Mucosa of stomach (tissue), 1 donor: ENCODE results near the gene AEN.

Source experiments
- H3K27me3 ChIP-seq: one replicate; pipeline ENCODE4 v1.7.0; 2013; ENCODE audit warnings: mild to moderate bottlenecking, low read length; ENCODE audit not compliant: control insufficient read depth, insufficient read depth
- H3K36me3 ChIP-seq: one replicate; pipeline ENCODE4 v1.7.0; 2013; ENCODE audit warnings: low read length; ENCODE audit not compliant: control insufficient read depth, insufficient read depth
- H3K4me1 ChIP-seq: one replicate; pipeline ENCODE4 v1.7.0; 2013; ENCODE audit warnings: mild to moderate bottlenecking, low read length; ENCODE audit not compliant: control insufficient read depth, insufficient read depth
- H3K4me3 ChIP-seq: one replicate; pipeline ENCODE4 v1.7.0; 2013; ENCODE audit warnings: low read length
- H3K9ac ChIP-seq: one replicate; pipeline ENCODE4 v1.7.0; 2013; ENCODE audit warnings: mild to moderate bottlenecking, low read length, moderate library complexity
- H3K9me3 ChIP-seq: one replicate; pipeline ENCODE4 v1.7.0; 2013; ENCODE audit warnings: mild to moderate bottlenecking, low read length, moderate library complexity; ENCODE audit not compliant: control insufficient read depth
- donor health status: Pancreatic carcinoma.

AEN gene

GRCh38 chr15:88617031-88617722, 4.0 kb upstream of the AEN start:
- Histone ChIP-seq H3K9me3 (no peaks in the 10 kb centered on the region), H3K27me3 (no peaks in the 10 kb centered on the region), H3K9ac (no peak overlapping the region)

GRCh38 chr15:88617790-88618189, 3.4 kb upstream of the AEN start:
- Histone ChIP-seq H3K4me3 (no peak overlapping the region), H3K9me3 (no peaks in the 10 kb centered on the region), H3K36me3 (no peaks in the 10 kb centered on the region), H3K4me1 (peaks cover 37% of the 10 kb centered on the region), H3K27me3 (no peaks in the 10 kb centered on the region), H3K9ac (no peak overlapping the region)

More at GRCh38 chr15:88617031-88617722, 4.0 kb upstream of the AEN start:
- Histone ChIP-seq H3K4me3 (no peak overlapping the region), H3K4me1 (peaks cover 31% of the 10 kb centered on the region), H3K36me3 (no peaks in the 10 kb centered on the region)

GRCh38 chr15:88618686-88619085, 2.5 kb upstream of the AEN start:
- Histone ChIP-seq H3K4me3 (no peak overlapping the region), H3K36me3 (no peaks in the 10 kb centered on the region), H3K4me1 (peaks cover 44% of the 10 kb centered on the region), H3K9me3 (no peaks in the 10 kb centered on the region), H3K27me3 (no peaks in the 10 kb centered on the region), H3K9ac (no peak overlapping the region)

- Histone ChIP-seq H3K36me3 (no peaks in the 10 kb centered on the region), H3K9me3 (no peaks in the 10 kb centered on the region), H3K4me3 (no peak overlapping the region), H3K9ac (no peak overlapping the region), H3K27me3 (no peaks in the 10 kb centered on the region), H3K4me1 (peaks cover 49% of the 10 kb centered on the region)
Measured at GRCh38 chr15:88619796-88620195, 1.3 kb upstream of the AEN start.

GRCh38 chr15:88621789-88622604, 857 bp downstream of the AEN start:
- H3K9ac ChIP-seq, result peak overlapping the region; percentile 81
- no peaks in the 10 kb centered on the region for H3K27me3 ChIP-seq
- H3K36me3 ChIP-seq, result no peaks in the 10 kb centered on the region
- peaks cover 37% of the 10 kb centered on the region for H3K4me1 ChIP-seq
- H3K9me3 ChIP-seq, result no peaks in the 10 kb centered on the region
- peak overlapping the region; percentile 87 for H3K4me3 ChIP-seq

GRCh38 chr15:88622605-88622975, 1.4 kb downstream of the AEN start:
- Histone ChIP-seq H3K27me3 (no peaks in the 10 kb centered on the region), H3K4me1 (peaks cover 42% of the 10 kb centered on the region), H3K9ac (peak overlapping the region; percentile 81), H3K4me3 (peak overlapping the region; percentile 87), H3K36me3 (no peaks in the 10 kb centered on the region), H3K9me3 (no peaks in the 10 kb centered on the region)

- Histone ChIP-seq H3K4me1 (peaks cover 46% of the 10 kb centered on the region), H3K27me3 (no peaks in the 10 kb centered on the region), H3K36me3 (no peaks in the 10 kb centered on the region), H3K9ac (peak overlapping the region; percentile 81), H3K9me3 (no peaks in the 10 kb centered on the region), H3K4me3 (no peak overlapping the region)
Measured at GRCh38 chr15:88623061-88623460, 1.9 kb downstream of the AEN start.

- Histone ChIP-seq H3K36me3 (no peaks in the 10 kb centered on the region), H3K27me3 (no peaks in the 10 kb centered on the region), H3K4me1 (peaks cover 52% of the 10 kb centered on the region), H3K9ac (peak overlapping the region; percentile 81), H3K4me3 (no peak overlapping the region), H3K9me3 (no peaks in the 10 kb centered on the region)
Measured at GRCh38 chr15:88623632-88624031, 2.5 kb downstream of the AEN start.

GRCh38 chr15:88624156-88624970, 3.2 kb downstream of the AEN start:
- H3K9me3 ChIP-seq, result no peaks in the 10 kb centered on the region
- no peak overlapping the region for H3K4me3 ChIP-seq
- peak overlapping the region; percentile 81 for H3K9ac ChIP-seq
- H3K4me1 ChIP-seq, result peaks cover 53% of the 10 kb centered on the region
- no peaks in the 10 kb centered on the region for H3K27me3 ChIP-seq
- no peaks in the 10 kb centered on the region for H3K36me3 ChIP-seq

GRCh38 chr15:88624971-88625490, 3.9 kb downstream of the AEN start:
- Histone ChIP-seq H3K4me1 (peaks cover 56% of the 10 kb centered on the region), H3K9me3 (no peaks in the 10 kb centered on the region), H3K27me3 (no peaks in the 10 kb centered on the region), H3K4me3 (no peak overlapping the region), H3K9ac (peak overlapping the region; percentile 81), H3K36me3 (no peaks in the 10 kb centered on the region)

GRCh38 chr15:88625943-88626741, 5.0 kb downstream of the AEN start:
- Histone ChIP-seq H3K36me3 (no peaks in the 10 kb centered on the region), H3K4me1 (peaks cover 60% of the 10 kb centered on the region), H3K9me3 (no peaks in the 10 kb centered on the region)

More at GRCh38 chr15:88625943-88626741, 5.0 kb downstream of the AEN start:
- Histone ChIP-seq H3K27me3 (no peaks in the 10 kb centered on the region), H3K9ac (no peak overlapping the region), H3K4me3 (no peak overlapping the region)
